H1 (cell line): Measurements from ENCODE around the gene SPATA7. TPM values are rescaled to one million over a fixed set of nuclear protein-coding genes. Genes with fewer than 3 reads are reported as not detected.

Experiments used
- CTCF ChIA-PET: fragments of 300-600 bp; sonication (Branson Sonifier 250); formaldehyde crosslinking; loops from one replicate; lab custom pipeline; 2021; ENCODE audit not compliant: partially characterized antibody; lab: Charles Lee
- POLR2A ChIA-PET: fragments of 300-600 bp; sonication (Branson Sonifier 250); formaldehyde crosslinking; loops from one replicate; lab custom pipeline; 2021; ENCODE audit warnings: inconsistent platforms; ENCODE audit not compliant: partially characterized antibody; lab: Charles Lee
- DNase-seq, 2 experiments: peaks; one replicate each; pipeline versions ENCODE4 v3.0.0 to v3.0.0-alpha.2; 2010 to 2022; ENCODE audit warnings: low spot score in 2 of 2, low read depth in 1 of 2, mixed read lengths in 1 of 2
- FAIRE-seq: peaks from 2 replicates; lab custom pipeline; 2011; peaks lifted over from hg19 to GRCh38; lab: Jason Lieb, UNC
- H2AFZ ChIP-seq: 2 replicates; pipeline ENCODE4 v1.8.1; 2012; ENCODE audit warnings: low read length, inconsistent platforms
- H2AK5ac ChIP-seq: 2 replicates; pipeline ENCODE4 v1.6.1; 2013; ENCODE audit warnings: low read depth, low read length
- H2BK120ac ChIP-seq: replicated peaks from 2 replicates; pipeline ENCODE3; 2013; ENCODE audit warnings: low read depth, low read length, inconsistent platforms
- H2BK12ac ChIP-seq: 2 replicates; pipeline ENCODE4 v1.6.1; 2013; ENCODE audit warnings: low read depth, low read length
- H2BK15ac ChIP-seq: 2 replicates; pipeline ENCODE4 v1.6.1; 2013; ENCODE audit warnings: low read length
- H2BK20ac ChIP-seq: 2 replicates; pipeline ENCODE4 v1.6.1; 2013; ENCODE audit warnings: low read length
- H2BK5ac ChIP-seq: 2 replicates; pipeline ENCODE4 v1.6.1; 2013; ENCODE audit warnings: low read depth, low read length
- H3K14ac ChIP-seq: 2 replicates; pipeline ENCODE4 v1.6.1; 2013; ENCODE audit warnings: inconsistent platforms; ENCODE audit not compliant: insufficient read length
- H3K18ac ChIP-seq: 2 replicates; pipeline ENCODE4 v1.6.1; 2013; ENCODE audit warnings: low read length; ENCODE audit errors: extremely low read depth
- H3K23ac ChIP-seq: 2 replicates; pipeline ENCODE4 v1.6.1; 2013; ENCODE audit warnings: inconsistent platforms; ENCODE audit not compliant: insufficient read length
- H3K23me2 ChIP-seq: 2 replicates; pipeline ENCODE4 v1.6.1; 2013; ENCODE audit warnings: low read depth, low read length
- H3K27ac ChIP-seq: 2 replicates; pipeline ENCODE4 v1.6.1; 2011; ENCODE audit warnings: low read depth, low read length, inconsistent platforms
- H3K27me3 ChIP-seq, 4 experiments: replicated peaks in 1 of 4; 1 replicate in 1 of 4; 2 replicates in 3 of 4; pipeline versions ENCODE4 v1.6.1 to v1.8.1; 2011 to 2013; ENCODE audit warnings: low read length in 3 of 4, mild to moderate bottlenecking in 3 of 4, inconsistent platforms in 2 of 4, mixed read lengths in 2 of 4, moderate library complexity in 1 of 4; ENCODE audit not compliant: control insufficient read depth in 3 of 4, insufficient read depth in 3 of 4; ENCODE audit errors: extremely low read depth in 1 of 4
- H3K36me3 ChIP-seq, 4 experiments: 2 replicates each; pipeline versions ENCODE4 v1.6.1 to v1.8.1; 2011 to 2013; ENCODE audit warnings: mild to moderate bottlenecking in 4 of 4, low read length in 3 of 4, moderate library complexity in 2 of 4, control low read depth in 1 of 4, inconsistent platforms in 1 of 4; ENCODE audit not compliant: insufficient read depth in 4 of 4, control insufficient read depth in 2 of 4
- H3K4ac ChIP-seq: replicated peaks from 2 replicates; pipeline ENCODE3; 2013; ENCODE audit warnings: low read length, low read depth, mixed read lengths, inconsistent platforms; ENCODE audit not compliant: insufficient read length
- H3K4me1 ChIP-seq, 4 experiments: replicated peaks in 1 of 4; 1 replicate in 1 of 4; 2 replicates in 3 of 4; pipeline versions ENCODE4 v1.6.1 to v1.8.1; 2011 to 2013; ENCODE audit warnings: low read length in 3 of 4, inconsistent platforms in 2 of 4, mixed read lengths in 1 of 4; ENCODE audit not compliant: insufficient read depth in 4 of 4, control insufficient read depth in 3 of 4
- H3K4me2 ChIP-seq, 2 experiments: 2 replicates each; pipeline versions ENCODE4 v1.6.1 to v1.8.1; 2011 to 2013; ENCODE audit warnings: low read depth in 2 of 2, low read length in 2 of 2, control low read depth in 1 of 2, inconsistent platforms in 1 of 2, mild to moderate bottlenecking in 1 of 2; ENCODE audit not compliant: insufficient read depth in 1 of 2
- H3K4me3 ChIP-seq, 4 experiments: fragments of 200-600, 300-600 bp in 1 of 4; sonication (generic), shearing (Covaris generic), sonication (Bioruptor Twin) in 1 of 4; 2 replicates each; pipeline versions ENCODE4 v1.5.1 to v1.8.1; 2011 to 2016; ENCODE audit warnings: low read length in 4 of 4, low read depth in 3 of 4, control low read depth in 2 of 4, inconsistent platforms in 2 of 4, mild to moderate bottlenecking in 2 of 4, mixed read lengths in 1 of 4, moderate library complexity in 1 of 4; ENCODE audit not compliant: insufficient read depth in 2 of 4; ENCODE audit errors: extremely low read depth in 1 of 4
- H3K56ac ChIP-seq: replicated peaks from 2 replicates; pipeline ENCODE3; 2013; ENCODE audit warnings: low read depth, mild to moderate bottlenecking, mixed read lengths, low read length, inconsistent platforms; ENCODE audit not compliant: insufficient read length
- H3K79me1 ChIP-seq: 2 replicates; pipeline ENCODE4 v1.6.1; 2013; ENCODE audit warnings: low read depth, low read length, control low read depth
- H3K79me2 ChIP-seq, 2 experiments: 2 replicates each; pipeline versions ENCODE4 v1.6.1 to v1.8.1; 2012 to 2013; ENCODE audit warnings: low read length in 2 of 2, mild to moderate bottlenecking in 2 of 2, inconsistent platforms in 1 of 2; ENCODE audit not compliant: insufficient read depth in 2 of 2, control insufficient read depth in 1 of 2
- H3K9ac ChIP-seq, 4 experiments: replicated peaks in 1 of 4; 1 replicate in 1 of 4; 2 replicates in 3 of 4; pipeline versions ENCODE4 v1.6.1 to v1.8.1; 2011 to 2013; ENCODE audit warnings: low read depth in 3 of 4, low read length in 3 of 4, control low read depth in 2 of 4, mild to moderate bottlenecking in 2 of 4, moderate library complexity in 2 of 4, inconsistent platforms in 1 of 4; ENCODE audit errors: extremely low read depth in 1 of 4
- H3K9me3 ChIP-seq, 2 experiments: 2 replicates each; pipeline versions ENCODE4 v1.6.1 to v1.8.1; 2012 to 2013; ENCODE audit warnings: mild to moderate bottlenecking in 2 of 2, moderate library complexity in 2 of 2, control low read depth in 1 of 2, inconsistent platforms in 1 of 2, low read depth in 1 of 2, low read length in 1 of 2, mixed read lengths in 1 of 2; ENCODE audit not compliant: insufficient read depth in 2 of 2
- H4K20me1 ChIP-seq, 2 experiments: replicated peaks in 1 of 2; 2 replicates each; pipeline versions ENCODE3 to v1.8.1; 2011 to 2013; ENCODE audit warnings: inconsistent platforms in 2 of 2, low read length in 2 of 2, mild to moderate bottlenecking in 1 of 2; ENCODE audit not compliant: insufficient read depth in 2 of 2, control insufficient read depth in 1 of 2
- H4K5ac ChIP-seq: 2 replicates; pipeline ENCODE4 v1.6.1; 2013; ENCODE audit warnings: low read length, low read depth, mixed read lengths, inconsistent platforms; ENCODE audit not compliant: insufficient read length
- H4K8ac ChIP-seq: 2 replicates; pipeline ENCODE4 v1.8.0; 2013; ENCODE audit warnings: mild to moderate bottlenecking, moderate library complexity, low read length, inconsistent platforms; ENCODE audit not compliant: insufficient read depth; ENCODE audit errors: extremely low read depth
- H4K91ac ChIP-seq: replicated peaks from 2 replicates; pipeline ENCODE3; 2013; ENCODE audit warnings: low read length, mixed read lengths, inconsistent platforms; ENCODE audit not compliant: insufficient read length
- ASH2L ChIP-seq: fragments of 200-600, 300-600 bp; sonication (generic); IDR thresholded peaks from one replicate; pipeline ENCODE4 v1.7.1; 2017; ENCODE audit warnings: low read length
- CBX5 ChIP-seq: fragments of 300-800, 300-1000 bp; sonication (generic); IDR thresholded peaks from 2 replicates; pipeline ENCODE4 v1.7.1; 2016; ENCODE audit warnings: antibody characterized with exemption, low read length, low read depth
- CREB1 ChIP-seq: IDR thresholded peaks from 2 replicates; pipeline ENCODE4 v1.6.1; 2012; ENCODE audit warnings: inconsistent platforms
- CTBP2 ChIP-seq: IDR thresholded peaks from 2 replicates; pipeline ENCODE4 v1.7.0; 2011; ENCODE audit warnings: borderline replicate concordance, mild to moderate bottlenecking, moderate library complexity, mixed read lengths, low read length; ENCODE audit not compliant: insufficient read depth, insufficient read length
- EZH2 ChIP-seq: fragments of 200-600 bp; sonication (generic); IDR thresholded peaks from 2 replicates; pipeline ENCODE4 v1.7.1; 2012; ENCODE audit warnings: low read depth, mild to moderate bottlenecking, moderate library complexity, low read length, inconsistent platforms; ENCODE audit not compliant: severe bottlenecking
- FOSL1 ChIP-seq: IDR thresholded peaks from 2 replicates; pipeline ENCODE4 v1.6.1; 2011; ENCODE audit warnings: mild to moderate bottlenecking, low read depth, low read length, moderate library complexity; ENCODE audit not compliant: insufficient read depth
- HDAC6 ChIP-seq: IDR thresholded peaks from one replicate; pipeline ENCODE4 v1.7.1; 2012; ENCODE audit warnings: low read depth, mild to moderate bottlenecking, inconsistent platforms, low read length, moderate library complexity
- JUND ChIP-seq: IDR thresholded peaks from 2 replicates; pipeline ENCODE4 v1.6.1; 2011; ENCODE audit warnings: mild to moderate bottlenecking, improper control_type of control experiment, low read length
- KDM4A ChIP-seq: IDR thresholded peaks from one replicate; pipeline ENCODE4 v1.7.1; 2012; ENCODE audit warnings: low read depth, mild to moderate bottlenecking, moderate library complexity, low read length, inconsistent platforms; ENCODE audit not compliant: severe bottlenecking
- POLR2A ChIP-seq, 2 experiments: IDR thresholded peaks; 1 replicate in 1 of 2; 2 replicates in 1 of 2; pipeline ENCODE4 v1.6.1; 2011; ENCODE audit warnings: low read depth in 2 of 2, low read length in 2 of 2, mild to moderate bottlenecking in 2 of 2; ENCODE audit errors: control extremely low read depth in 1 of 2
- POLR2AphosphoS5 ChIP-seq: IDR thresholded peaks from 2 replicates; pipeline ENCODE4 v1.6.1; 2011; ENCODE audit warnings: low read depth, low read length
- RAD21 ChIP-seq, 2 experiments: IDR thresholded peaks in 1 of 2; conservative IDR thresholded peaks in 1 of 2; 2 replicates each; pipeline ENCODE4 v1.6.1; 2011; ENCODE audit warnings: low read depth in 2 of 2, low read length in 2 of 2, improper control_type of control experiment in 1 of 2, inconsistent platforms in 1 of 2, mild to moderate bottlenecking in 1 of 2, moderate library complexity in 1 of 2
- SP2 ChIP-seq: IDR thresholded peaks from 2 replicates; pipeline ENCODE4 v1.6.1; 2012; ENCODE audit warnings: mild to moderate bottlenecking, low read length, inconsistent platforms
- TAF1 ChIP-seq: IDR thresholded peaks from 2 replicates; pipeline ENCODE4 v1.6.1; 2011; ENCODE audit warnings: mild to moderate bottlenecking, low read depth, low read length
- TEAD4 ChIP-seq: IDR thresholded peaks from 2 replicates; pipeline ENCODE4 v1.6.1; 2012; ENCODE audit warnings: low read depth, low read length, inconsistent platforms, mixed read lengths
- ZNF274 ChIP-seq: IDR thresholded peaks from 2 replicates; pipeline ENCODE4 v1.7.0; 2012; ENCODE audit warnings: low read length, borderline replicate concordance; ENCODE audit errors: extremely low read depth
- WGBS, 2 experiments: shearing (Covaris generic) in 1 of 2; methylation state at CpG; one replicate each; pipeline versions ENCODE4 v1.1.6 to v1.1.7; 2013 to 2015; ENCODE audit warnings: low lambda C conversion rate in 2 of 2, mixed read lengths in 2 of 2, inconsistent platforms in 1 of 2, low coverage in 1 of 2, missing lambda C conversion rate in 1 of 2; ENCODE audit not compliant: insufficient replicate concordance in 2 of 2, insufficient coverage in 1 of 2, insufficient read length in 1 of 2; ENCODE audit errors: extremely low coverage in 1 of 2, missing lambda C conversion rate in 1 of 2; 5-methylcytosine and 5-hydroxymethylcytosine counted together
- polyA plus RNA-seq, 7 experiments: library from polyadenylated mRNA; depleted of rRNA in 3 of 7; stranded (reverse) in 5 of 7; unstranded in 2 of 7; fragments of >200 nt in 5 of 7; fragments of 200-250 nt in 2 of 7; gene quantifications; 1 replicate in 5 of 7; 2 replicates in 1 of 7; 4 replicates in 1 of 7; pipeline versions ENCODE4 v1.2.1 to v1.2.3, GENCODE V29; 2011 to 2013; ENCODE audit warnings: missing spikeins in 2 of 7, mixed read lengths in 2 of 7
- total RNA-seq: library from RNA; stranded (reverse); fragmentation: NEBNext Ultra II Directional; extraction: Animal tissue kit (Norgen Biotek cat#: 25700); gene quantifications from 2 replicates; pipeline ENCODE4 v1.2.1, GENCODE V29; 2021

SPATA7 gene
- total and polyA plus RNA-seq, 2 of the 8 experiments (the other 6 are each of a cell fraction or from before 2014, with no cell fraction given): 3.8 to 6.7 TPM

- Histone ChIP-seq H3K27me3 (no peaks in the 10 kb centered on the region), H3K4me3 (no peak overlapping the region), H4K8ac (no peak overlapping the region), H3K23ac (no peak overlapping the region), H3K18ac (no peak overlapping the region), H2BK5ac (no peak overlapping the region), H3K23me2 (no peaks in the 10 kb centered on the region), H3K4ac (no peak overlapping the region), H3K9ac (no peak overlapping the region), H3K79me1 (no peaks in the 10 kb centered on the region), H3K9me3 (no peaks in the 10 kb centered on the region), H4K20me1 (no peaks in the 10 kb centered on the region), H2BK12ac (no peak overlapping the region), H2AFZ (no peak overlapping the region), H2AK5ac (no peak overlapping the region), H3K79me2 (0 out of 4 replicates have a peak, but pooled peaks cover 0 to 2% of the 10 kb centered on the region in 2 experiments), H3K36me3 (peaks cover 2 to 29% (median 14%) of the 10 kb centered on the region in 4 experiments; a peak in 7 of 8 replicates), H3K14ac (no peak overlapping the region), H4K91ac (no peak overlapping the region), H3K4me1 (peaks cover 0 to 5% (median 3%) of the 10 kb centered on the region in 4 experiments; a peak in 5 of 7 replicates), H4K5ac (no peak overlapping the region), H2BK20ac (no peak overlapping the region), H3K27ac (no peak overlapping the region), H2BK120ac (no peak overlapping the region), H2BK15ac (no peak overlapping the region), H3K56ac (no peak overlapping the region), H3K4me2 (no peak overlapping the region)
- POLR2A ChIA-PET: no interaction called here
- WGBS, 2 experiments: 96% methylated on average over 2 of the region's 2 CpGs; no CpG with 5 or more reads in 1 of the 2 experiments
- CTCF ChIA-PET: interaction anchor here (1.0 to 1.1 kb wide), 2 partner anchors 21 to 288 kb away, joined by 3 read pairs; no protein-coding TSS in a partner anchor
- DNase-seq (no peak), FAIRE-seq (no peak)
- no peak for TF ChIP-seq HDAC6
- TF ChIP-seq TEAD4: no peak
- TF ChIP-seq SP2: no peak
- no peak for TF ChIP-seq POLR2A (IDR thresholded peaks at IDR 0.05; ENCODE audit: control extremely low read depth in 1 of 2, low read depth in 2 of 2, low read length in 2 of 2)
- TF ChIP-seq JUND: no peak
- TF ChIP-seq FOSL1: no peak
- TF ChIP-seq CBX5: no peak
- no peak for TF ChIP-seq EZH2
- TF ChIP-seq ZNF274: no peak
- no peak for TF ChIP-seq TAF1
- TF ChIP-seq ASH2L: no peak
- TF ChIP-seq KDM4A: no peak
- no peak for TF ChIP-seq CREB1
- no peak for TF ChIP-seq RAD21 (IDR thresholded peaks at IDR 0.05 in 1 of 2, conservative IDR thresholded peaks at IDR 0.05 in 1 of 2; ENCODE audit: low read depth in 2 of 2, low read length in 2 of 2)
- no peak for TF ChIP-seq POLR2AphosphoS5
- no peak for TF ChIP-seq CTBP2
These were observed 91.4 kb downstream of the SPATA7 start for GRCh38 chr14:88476825-88477224.
